Erythroblast (primary cell): Measurements from ENCODE around the gene UBXN11.

Experiments used
- DNase-seq, 2 experiments: peaks; one replicate each; lab custom pipeline; 2025; lab: John Stamatoyannopoulos, UW
- GATA1 ChIP-seq: IDR thresholded peaks from 2 replicates; pipeline ENCODE4 v1.6.1; 2011; ENCODE audit warnings: low read depth, mild to moderate bottlenecking, control low read depth, low read length, moderate library complexity
- POLR2A ChIP-seq: IDR thresholded peaks from 2 replicates; pipeline ENCODE4 v1.6.1; 2011; ENCODE audit warnings: mild to moderate bottlenecking, low read length

UBXN11 gene

DNA sequence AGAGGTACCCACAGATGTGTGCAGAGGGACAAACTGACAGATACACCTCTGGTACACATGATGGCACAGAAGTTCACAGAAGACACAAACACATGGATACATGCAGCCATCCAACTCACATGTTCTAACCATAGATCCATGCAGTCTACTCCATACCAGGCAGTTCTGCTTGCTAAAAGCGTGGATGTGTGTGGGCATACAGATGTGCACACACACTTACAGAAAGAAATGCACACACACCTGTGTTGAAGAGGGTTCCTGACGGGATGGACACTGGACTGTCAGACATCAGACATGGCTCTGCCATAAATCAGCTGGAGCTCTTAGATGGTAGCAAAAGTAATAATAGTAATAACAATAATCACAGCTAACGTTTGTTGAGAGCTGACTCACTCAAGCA lies 18.1 kb upstream of the UBXN11 start:
- TF ChIP-seq POLR2A, result no peak
- TF ChIP-seq GATA1, result no peak
- no peak for DNase-seq

DNA sequence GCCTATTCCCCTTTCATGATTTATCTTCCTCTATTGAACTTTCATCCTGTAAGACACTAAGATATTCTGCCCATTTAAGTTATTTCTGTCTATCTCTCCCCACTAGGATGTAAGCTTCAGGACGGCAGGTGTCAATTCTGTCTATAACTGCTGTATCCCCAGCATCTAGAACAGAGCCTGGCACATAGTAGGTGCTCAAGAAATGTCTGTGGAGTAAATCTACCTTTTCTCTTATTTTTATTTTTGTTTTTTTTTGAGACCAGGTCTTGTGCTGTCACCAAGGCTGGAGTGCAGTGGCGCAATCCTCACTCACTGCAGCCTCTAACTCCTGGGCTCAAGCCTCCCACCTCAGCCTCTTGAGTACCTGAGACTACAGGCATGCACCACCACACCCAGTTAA lies 16.9 kb upstream of the UBXN11 start:
- TF ChIP-seq GATA1 (no peak), POLR2A (no peak)
- no peak for DNase-seq

DNA sequence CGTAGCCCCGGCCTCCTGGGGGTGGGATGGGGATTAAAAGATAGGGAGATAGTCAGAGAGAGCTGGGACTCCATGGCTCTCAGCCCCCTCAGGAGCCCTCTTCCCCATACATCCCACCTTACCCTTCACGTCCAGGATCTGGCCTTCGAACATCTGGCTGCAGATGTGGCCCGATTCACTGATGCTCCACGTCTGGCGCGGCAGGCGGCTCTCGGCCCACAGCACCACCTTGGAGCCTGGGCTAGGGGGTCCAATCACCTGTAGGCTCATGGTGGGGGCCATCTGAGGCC lies 15.6 kb upstream of the UBXN11 start:
- TF ChIP-seq POLR2A (no peak), GATA1 (no peak)
- no peak for DNase-seq

DNA sequence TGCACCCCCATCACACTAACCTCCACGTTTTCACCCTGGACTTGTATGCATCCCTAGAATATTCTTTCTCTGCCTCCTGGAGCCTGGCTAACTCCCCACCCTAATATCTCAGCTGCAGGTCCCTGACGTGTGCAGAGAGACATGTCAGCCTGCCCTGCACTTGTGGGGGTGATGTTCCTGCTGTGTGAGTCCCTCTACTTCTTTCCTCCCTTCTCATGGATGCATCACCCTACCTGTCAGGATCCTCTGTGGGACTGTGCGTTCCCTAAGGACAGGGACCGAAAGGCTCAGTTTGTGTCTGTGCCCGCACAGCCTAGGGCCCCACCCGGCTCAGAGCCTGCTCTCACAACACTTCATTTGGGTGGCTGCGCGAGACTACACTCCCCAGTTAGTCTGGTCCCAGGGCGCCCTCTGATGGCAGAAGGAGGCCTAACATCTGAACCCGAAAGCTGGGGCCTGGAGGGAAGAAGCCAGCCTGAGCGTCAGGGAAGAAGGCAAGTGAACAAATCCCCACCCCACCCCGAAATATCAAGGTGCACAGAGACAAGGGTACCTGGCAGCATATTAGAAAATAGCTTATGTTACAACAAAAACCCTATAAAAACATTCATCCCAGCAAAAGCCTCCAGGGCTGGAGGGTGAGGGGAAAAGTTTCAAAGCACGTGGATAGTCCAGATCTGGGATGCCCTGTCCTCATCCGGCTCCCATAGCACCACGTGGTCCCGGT lies 15.0 kb upstream of the UBXN11 start:
- peak in 1 of 2 experiments; percentile 94 for DNase-seq
- TF ChIP-seq POLR2A, result no peak
- no peak for TF ChIP-seq GATA1

DNA sequence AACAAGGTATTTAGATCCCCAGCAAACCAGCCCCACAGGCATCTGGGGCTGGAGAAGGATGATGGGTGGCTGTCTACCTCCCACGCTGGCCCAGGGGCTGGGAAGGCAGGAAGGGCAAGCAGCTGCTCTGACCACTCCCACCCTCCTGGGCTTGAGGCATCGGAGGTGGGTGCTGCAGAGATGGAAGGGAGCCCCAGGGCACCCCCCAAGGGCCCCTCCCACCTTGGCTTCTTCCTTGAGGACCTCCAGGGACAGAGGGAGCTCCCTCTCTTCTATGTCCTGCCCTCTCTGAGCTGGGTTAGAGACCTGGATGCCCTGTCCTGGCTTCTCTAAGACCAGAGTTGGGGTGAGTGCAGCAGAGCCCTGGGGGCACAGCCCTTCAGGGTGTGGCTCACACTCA lies 14.5 kb upstream of the UBXN11 start:
- DNase-seq, result no peak
- TF ChIP-seq GATA1, result no peak

DNA sequence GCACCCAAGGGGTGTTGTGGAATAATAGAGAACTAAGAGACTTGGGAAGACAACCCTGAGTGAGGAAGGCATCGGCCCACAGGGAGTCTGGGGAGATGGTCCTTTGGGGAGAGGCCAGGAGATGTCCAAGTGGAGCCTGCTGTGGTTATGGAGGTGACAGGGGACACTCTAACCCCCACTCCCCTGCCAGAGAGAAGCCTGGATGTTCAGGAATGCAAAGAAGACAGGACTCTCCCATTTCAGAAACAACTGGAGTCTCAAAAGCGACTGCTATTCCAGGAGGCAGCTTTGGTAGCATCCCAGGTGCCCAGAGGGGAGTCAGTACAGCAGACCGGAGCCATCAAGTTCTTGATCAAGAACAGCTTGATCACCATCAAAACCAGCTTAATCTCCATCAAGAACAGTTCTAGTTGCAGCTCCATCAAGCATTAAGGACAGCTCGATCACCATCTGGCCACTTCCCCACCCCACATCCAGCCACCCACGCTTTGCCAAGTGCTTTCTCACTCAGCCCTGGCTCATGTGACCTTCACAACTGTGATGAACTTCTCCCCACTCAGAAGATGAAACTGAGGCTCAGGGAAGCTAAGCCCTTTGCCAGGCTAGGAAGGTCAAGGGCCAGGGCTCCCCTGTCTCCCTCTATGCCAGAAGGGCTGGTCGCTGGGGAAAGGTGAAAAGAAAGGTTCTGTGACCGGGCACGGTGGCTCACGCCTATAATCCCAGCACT lies 12.1 kb upstream of the UBXN11 start:
- peak in 1 of 2 experiments; percentile 19 for DNase-seq
- TF ChIP-seq GATA1, result no peak
- TF ChIP-seq POLR2A, result no peak

DNA sequence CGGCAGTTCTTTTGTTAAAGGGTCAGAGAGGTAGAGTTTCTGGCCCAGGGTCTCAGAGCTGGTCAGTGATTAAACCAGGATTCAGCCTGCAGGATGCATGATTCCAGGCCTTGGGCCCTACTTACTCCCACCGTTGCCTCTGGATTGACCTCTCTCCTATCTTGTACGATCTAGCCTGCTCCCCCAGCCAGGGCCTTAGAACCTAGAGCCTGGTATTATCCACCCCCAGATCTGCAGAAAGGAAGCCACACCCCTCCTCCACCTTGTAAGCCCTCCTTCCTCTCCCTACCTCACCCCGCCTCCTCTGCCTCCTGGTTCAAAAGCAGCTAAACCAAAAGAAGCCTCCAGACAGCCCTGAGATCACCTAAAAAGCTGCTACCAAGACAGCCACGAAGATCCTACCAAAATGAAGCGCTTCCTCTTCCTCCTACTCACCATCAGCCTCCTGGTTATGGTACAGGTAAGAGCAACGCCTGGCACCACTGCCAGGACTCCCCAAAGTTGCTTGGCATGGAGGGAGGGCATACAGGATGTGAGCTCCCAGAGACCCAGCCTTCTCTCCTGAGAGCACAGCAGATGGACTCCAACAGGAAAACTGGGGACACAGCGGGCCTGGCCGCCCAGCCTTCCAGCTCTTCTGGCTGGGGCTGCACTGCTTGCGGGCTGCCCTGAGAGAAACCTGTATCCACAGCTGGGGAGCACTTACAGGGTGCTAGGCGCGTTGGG lies 11.3 kb upstream of the UBXN11 start, which contains the start of gene CD52:
Gene CD52, plus strand, starts transcription at position 347 of the 726 bp plus-strand sequence. Its CDS starts 60 bp downstream, at position 407.
- peak in 1 of 2 experiments; percentile 32 for DNase-seq
- no peak for TF ChIP-seq POLR2A
- TF ChIP-seq GATA1, result no peak

DNA sequence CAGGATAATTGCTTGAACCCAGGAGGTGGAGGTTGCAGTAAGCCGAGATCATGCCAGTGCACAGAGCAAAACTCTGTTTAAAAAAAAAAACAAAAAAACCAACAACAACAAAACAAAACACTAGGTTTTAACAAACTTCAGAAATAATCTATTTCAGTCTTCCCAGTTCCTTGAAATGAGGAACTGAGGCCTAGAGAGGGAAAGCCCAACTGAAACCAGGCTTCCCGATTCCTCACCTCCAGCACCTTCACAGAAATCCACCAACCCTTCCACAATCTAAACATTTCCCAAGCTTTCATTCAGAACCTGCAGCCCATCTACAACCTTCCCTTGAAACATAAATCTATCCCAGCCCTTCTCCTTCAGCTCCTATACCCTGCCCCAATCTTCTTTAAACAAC lies 10.7 kb upstream of the UBXN11 start:
- no peak for DNase-seq
- TF ChIP-seq GATA1 (no peak), POLR2A (no peak)

DNA sequence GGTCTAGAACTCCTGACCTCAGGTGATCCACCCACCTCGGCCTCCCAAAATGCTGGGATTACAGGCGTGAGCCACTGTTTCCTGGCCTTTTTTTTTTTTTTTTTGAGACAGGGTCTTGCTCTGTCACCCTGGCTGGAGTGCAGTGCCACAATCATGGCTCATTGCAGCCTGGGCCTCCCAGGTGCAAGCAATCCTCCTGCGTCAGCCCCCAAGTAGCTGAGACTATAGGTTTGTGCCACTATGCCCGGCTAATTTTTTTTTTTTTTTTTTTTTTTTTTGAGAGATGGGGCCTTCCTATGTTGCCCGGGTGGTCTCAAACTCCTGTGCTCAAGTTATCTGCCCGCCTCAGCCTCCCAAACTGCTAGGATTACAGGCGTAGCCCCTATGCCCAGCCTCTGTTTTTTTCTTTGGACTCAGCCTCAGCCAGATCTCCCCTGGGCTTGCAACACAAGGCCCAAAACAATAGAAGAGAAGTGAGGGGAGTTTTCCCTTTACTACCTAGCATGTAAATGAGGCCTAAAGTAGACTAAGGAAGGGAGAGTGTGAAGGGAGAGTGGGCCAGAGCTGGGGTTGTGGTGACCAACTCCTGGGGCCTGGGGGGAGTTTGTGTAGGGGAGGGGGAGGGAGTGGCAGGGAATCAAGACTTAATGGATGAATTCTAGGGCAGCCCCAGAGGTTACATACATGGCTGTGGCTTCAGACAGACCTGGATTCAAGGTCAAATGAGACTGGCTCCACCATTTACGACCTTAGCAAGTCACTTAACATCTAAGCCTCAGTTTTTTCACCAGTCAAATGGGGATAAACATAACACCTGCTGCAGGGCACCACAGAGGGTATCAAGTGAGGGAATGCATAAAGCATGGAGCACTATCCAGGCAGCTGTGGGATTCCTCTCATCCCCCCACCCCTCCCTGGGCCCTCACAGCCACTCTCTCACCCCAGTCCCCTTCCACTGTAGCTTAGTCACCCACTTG lies 9.7 kb upstream of the UBXN11 start:
- DNase-seq, result no peak
- TF ChIP-seq POLR2A (no peak), GATA1 (no peak)

DNA sequence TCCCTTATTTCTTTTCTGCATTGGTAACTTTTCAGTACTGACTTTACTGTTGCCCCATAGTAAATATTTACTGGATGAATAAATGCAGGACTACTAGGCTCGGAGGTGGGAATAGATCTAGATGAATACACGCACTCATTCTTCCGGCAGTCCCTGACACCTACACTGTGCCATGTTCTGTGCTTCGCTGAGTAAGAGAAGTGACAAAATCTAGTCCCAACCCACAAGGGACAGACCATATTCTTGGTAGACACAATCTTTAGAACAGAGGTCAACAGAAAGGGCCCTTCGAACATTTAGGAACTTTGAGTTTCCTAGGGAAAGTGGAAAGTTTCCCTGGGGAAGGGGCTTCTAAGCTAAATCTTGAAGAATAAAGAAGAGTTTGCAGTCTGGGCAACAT lies 8.1 kb upstream of the UBXN11 start:
- DNase-seq, result no peak

DNA sequence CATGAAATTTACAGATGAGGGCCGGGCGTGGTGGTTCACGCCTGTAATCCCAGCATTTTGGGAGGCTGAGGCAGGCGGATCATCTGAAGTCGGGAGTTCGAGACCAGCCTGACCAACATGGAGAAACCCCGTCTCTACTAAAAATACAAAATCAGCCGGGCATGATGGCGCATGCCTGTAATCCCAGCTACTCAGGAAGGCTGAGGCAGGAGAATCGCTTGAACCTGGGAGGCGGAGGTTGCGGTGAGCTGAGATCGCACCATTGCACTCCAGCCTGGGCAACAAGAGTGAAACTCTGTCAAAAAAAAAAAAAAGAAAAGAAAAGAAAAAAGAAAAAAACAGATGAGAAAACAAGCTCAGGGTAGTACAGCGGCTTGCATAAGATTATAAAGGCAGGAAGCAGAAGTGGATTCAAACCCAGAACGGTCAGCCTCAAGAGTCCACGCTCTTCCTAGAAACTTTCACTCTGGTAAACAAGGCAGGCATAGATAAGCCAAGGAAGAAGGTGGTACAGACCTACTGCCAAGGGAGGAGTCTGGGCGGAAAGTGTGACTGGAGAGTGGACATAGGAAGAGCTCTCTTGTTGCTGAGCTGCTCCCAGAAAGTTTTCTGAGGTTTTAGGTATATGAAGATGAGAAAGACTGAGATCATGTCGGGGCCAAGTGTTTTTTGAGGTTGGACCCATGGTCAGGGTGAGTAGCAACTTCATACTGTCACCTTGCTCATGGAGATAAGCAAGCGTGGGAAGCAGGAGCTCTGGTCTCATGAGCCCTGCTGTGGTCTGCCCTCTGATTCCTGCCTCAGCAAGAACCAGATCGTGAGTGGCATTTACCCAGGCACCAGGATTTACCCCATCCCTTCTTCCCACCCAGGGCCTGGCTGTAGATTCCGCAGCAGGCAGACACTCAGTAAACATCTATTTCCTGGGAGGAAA lies 1.8 kb upstream of the UBXN11 start:
- peak in 1 of 2 experiments; percentile 47 for DNase-seq

More for the DNA sequence above, 8.1 kb upstream of the UBXN11 start:
- TF ChIP-seq GATA1, result no peak

DNA sequence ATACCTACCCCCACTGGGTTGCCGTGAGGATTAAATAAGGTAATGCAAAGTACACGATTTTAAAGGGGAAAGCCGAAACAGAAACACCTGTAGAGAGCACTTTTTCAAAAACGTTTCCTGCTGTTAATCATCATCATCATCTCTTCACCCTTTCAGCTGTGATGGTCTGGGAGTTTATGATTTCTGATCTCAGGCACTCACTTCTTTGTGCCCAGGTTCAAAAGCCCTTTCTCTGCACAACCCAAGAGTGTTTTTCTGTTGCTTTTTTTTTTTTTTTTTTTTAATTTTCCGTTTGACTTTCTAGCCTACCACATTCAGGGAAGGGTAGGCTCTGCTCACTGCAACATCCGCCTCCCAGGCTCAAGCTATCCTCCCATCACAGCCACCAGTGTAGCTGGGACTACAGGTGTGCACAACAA lies 936 bp upstream of the UBXN11 start:
- TF ChIP-seq POLR2A (no peak), GATA1 (no peak)
- DNase-seq, result no peak
